OCI-LY1 (cell line): ENCODE results near the gene LYPD6.

Source experiments
- EZH2 ChIP-seq: fragments of 200-600 bp; sonication (generic), shearing (Covaris generic); IDR thresholded peaks from 2 replicates; pipeline ENCODE4 v1.8.0; 2017; ENCODE audit warnings: borderline replicate concordance, mixed run types, mild to moderate bottlenecking, antibody characterized with exemption, low read length, moderate library complexity, mixed read lengths
- TF ChIP-seq, protein P1 (sequence below): fragments of 200-600 bp; sonication (generic), shearing (Covaris generic); IDR thresholded peaks from 2 replicates; pipeline ENCODE4 v1.5.1; 2017; ENCODE audit warnings: mild to moderate bottlenecking, antibody characterized with exemption, low read length, moderate library complexity, mixed read lengths

DNA sequence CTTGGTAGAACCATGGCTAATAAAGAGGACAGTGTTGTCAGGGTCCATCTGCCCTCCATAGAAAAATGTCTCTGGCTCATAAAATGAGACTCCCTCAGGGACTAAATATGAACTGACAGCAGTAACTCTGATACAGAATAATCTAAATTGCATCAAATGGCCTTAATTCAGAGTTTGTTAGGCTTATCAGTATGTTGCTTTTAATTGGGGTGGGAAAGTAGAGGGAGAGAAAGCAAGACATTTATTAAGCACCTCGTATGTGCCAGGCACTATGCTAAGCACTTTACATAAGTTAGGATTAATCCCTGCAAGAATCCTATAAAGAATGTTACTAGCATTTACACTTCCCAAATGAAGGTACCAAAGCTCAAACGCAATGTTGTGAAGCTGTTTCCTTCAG is 142.0 kb downstream of the LYPD6 start:
- no peak for TF ChIP-seq EZH2
- TF ChIP-seq, protein P1, sequence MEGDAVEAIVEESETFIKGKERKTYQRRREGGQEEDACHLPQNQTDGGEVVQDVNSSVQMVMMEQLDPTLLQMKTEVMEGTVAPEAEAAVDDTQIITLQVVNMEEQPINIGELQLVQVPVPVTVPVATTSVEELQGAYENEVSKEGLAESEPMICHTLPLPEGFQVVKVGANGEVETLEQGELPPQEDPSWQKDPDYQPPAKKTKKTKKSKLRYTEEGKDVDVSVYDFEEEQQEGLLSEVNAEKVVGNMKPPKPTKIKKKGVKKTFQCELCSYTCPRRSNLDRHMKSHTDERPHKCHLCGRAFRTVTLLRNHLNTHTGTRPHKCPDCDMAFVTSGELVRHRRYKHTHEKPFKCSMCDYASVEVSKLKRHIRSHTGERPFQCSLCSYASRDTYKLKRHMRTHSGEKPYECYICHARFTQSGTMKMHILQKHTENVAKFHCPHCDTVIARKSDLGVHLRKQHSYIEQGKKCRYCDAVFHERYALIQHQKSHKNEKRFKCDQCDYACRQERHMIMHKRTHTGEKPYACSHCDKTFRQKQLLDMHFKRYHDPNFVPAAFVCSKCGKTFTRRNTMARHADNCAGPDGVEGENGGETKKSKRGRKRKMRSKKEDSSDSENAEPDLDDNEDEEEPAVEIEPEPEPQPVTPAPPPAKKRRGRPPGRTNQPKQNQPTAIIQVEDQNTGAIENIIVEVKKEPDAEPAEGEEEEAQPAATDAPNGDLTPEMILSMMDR, result no peak
